ENCODE data around the gene PGA5.

The PGA5 gene

GRCh38 chr11:61293867-61294716 is 53.1 kb downstream of the PGA5 start:
- peak in 14 of 56 donors; percentile 13 to 52 (median 26) for DNase-seq

GRCh38 chr11:61294717-61295595 is 54.0 kb downstream of the PGA5 start, which contains the start of gene VWCE:
TSS of gene VWCE (minus strand) at chr11:61295316. CDS start at chr11:61295037, 279 bp downstream.
- peak in 28 of 56 donors; percentile 6 to 61 (median 28) for DNase-seq

GRCh38 chr11:61295596-61295926 is 54.6 kb downstream of the PGA5 start:
- DNase-seq = peak in 2 of 56 donors; percentile 21 to 39

- DNase-seq = no peak
These were observed 56.4 kb downstream of the PGA5 start for GRCh38 chr11:61297341-61297740.

- DNase-seq = peak in 11 of 56 donors; percentile 4 to 52 (median 14)
These were observed 56.8 kb downstream of the PGA5 start for GRCh38 chr11:61297746-61298145.

- DNase-seq = no peak
These were observed 57.8 kb downstream of the PGA5 start for GRCh38 chr11:61298663-61299244.

Measured in nucleus accumbens (tissue), 56 donors.